WERI-Rb-1 (cell line): ENCODE data around the gene KPNA4.

Experiments used
- DNase-seq: peaks from one replicate; pipeline ENCODE4 v3.0.0-alpha.2; 2020
- H3K27ac ChIP-seq: fragments of 250-450 bp; sonication (Bioruptor Pico); 2 replicates; pipeline ENCODE4 v1.5.1; 2020; ENCODE audit warnings: mild to moderate bottlenecking, moderate library complexity
- H3K27me3 ChIP-seq: fragments of 250-450 bp; sonication (Bioruptor Pico); 2 replicates; pipeline ENCODE4 v1.5.1; 2021; ENCODE audit warnings: mild to moderate bottlenecking, low read depth, moderate library complexity; ENCODE audit not compliant: insufficient read depth, severe bottlenecking
- H3K36me3 ChIP-seq: fragments of 250-450 bp; sonication (Bioruptor Pico); 2 replicates; pipeline ENCODE4 v1.5.1; 2020; ENCODE audit warnings: mild to moderate bottlenecking, moderate library complexity
- H3K4me3 ChIP-seq: 2 replicates; pipeline ENCODE4 v1.5.1; 2011; ENCODE audit warnings: low read depth, mild to moderate bottlenecking, control low read depth, low read length
- H3K9me3 ChIP-seq: fragments of 250-450 bp; sonication (Bioruptor Pico); 2 replicates; pipeline ENCODE4 v1.5.1; 2021; ENCODE audit warnings: mild to moderate bottlenecking, moderate library complexity; ENCODE audit not compliant: severe bottlenecking
- CTCF ChIP-seq: IDR thresholded peaks from 2 replicates; pipeline ENCODE4 v1.5.1; 2011; ENCODE audit warnings: low read depth, mild to moderate bottlenecking, control low read depth, inconsistent platforms, low read length

The KPNA4 gene

GRCh38 chr3:160588023-160588422, 22.7 kb upstream of the KPNA4 start:
- Histone ChIP-seq H3K9me3 (no peaks in the 10 kb centered on the region), H3K27me3 (no peaks in the 10 kb centered on the region), H3K36me3 (no peaks in the 10 kb centered on the region), H3K27ac (no peak overlapping the region), H3K4me3 (no peak overlapping the region)
- no peak for TF ChIP-seq CTCF
- no peak for DNase-seq

- DNase-seq: no peak
- no peak overlapping the region for H3K27ac ChIP-seq
- H3K9me3 ChIP-seq: no peaks in the 10 kb centered on the region
These were observed 21.7 kb upstream of the KPNA4 start for GRCh38 chr3:160587105-160587504.

GRCh38 chr3:160586679-160587078, 21.3 kb upstream of the KPNA4 start:
- H3K27ac ChIP-seq: no peak overlapping the region
- no peak for DNase-seq
- no peaks in the 10 kb centered on the region for H3K36me3 ChIP-seq
- no peaks in the 10 kb centered on the region for H3K27me3 ChIP-seq
- peaks cover 1% of the 10 kb centered on the region for H3K9me3 ChIP-seq
- H3K4me3 ChIP-seq: no peak overlapping the region
- TF ChIP-seq CTCF: no peak

More at GRCh38 chr3:160587105-160587504, 21.7 kb upstream of the KPNA4 start:
- no peak overlapping the region for H3K4me3 ChIP-seq
- no peaks in the 10 kb centered on the region for H3K27me3 ChIP-seq
- no peaks in the 10 kb centered on the region for H3K36me3 ChIP-seq
- no peak for TF ChIP-seq CTCF

GRCh38 chr3:160583451-160583850, 18.1 kb upstream of the KPNA4 start:
- no peaks in the 10 kb centered on the region for H3K36me3 ChIP-seq
- no peak overlapping the region for H3K4me3 ChIP-seq
- DNase-seq: no peak
- H3K9me3 ChIP-seq: peaks cover 2% of the 10 kb centered on the region
- no peaks in the 10 kb centered on the region for H3K27me3 ChIP-seq
- no peak for TF ChIP-seq CTCF
- no peak overlapping the region for H3K27ac ChIP-seq

GRCh38 chr3:160580938-160581337, 15.6 kb upstream of the KPNA4 start:
- no peak for DNase-seq
- no peak overlapping the region for H3K4me3 ChIP-seq
- peaks cover 2% of the 10 kb centered on the region for H3K9me3 ChIP-seq
- no peak overlapping the region for H3K27ac ChIP-seq
- H3K27me3 ChIP-seq: no peaks in the 10 kb centered on the region
- no peak for TF ChIP-seq CTCF
- no peaks in the 10 kb centered on the region for H3K36me3 ChIP-seq

- Histone ChIP-seq H3K27ac (no peak overlapping the region), H3K36me3 (no peaks in the 10 kb centered on the region), H3K9me3 (peaks cover 2% of the 10 kb centered on the region), H3K27me3 (no peaks in the 10 kb centered on the region), H3K4me3 (no peak overlapping the region)
- DNase-seq: peak; percentile 34
- peak; percentile 52 for TF ChIP-seq CTCF
These were observed 12.3 kb upstream of the KPNA4 start for GRCh38 chr3:160577556-160578195.
